Upper lobe of right lung (tissue), 1 donor: ENCODE results near the gene SOX30. TPM values are rescaled to one million over a fixed set of nuclear protein-coding genes. Genes with fewer than 3 reads are reported as not detected.

Experiments
- ATAC-seq: fragments of 200-7000 bp; cut with Tn5 transposase; one replicate; pipeline ENCODE4 v1.9.1; 2020; ENCODE audit warnings: mild to moderate bottlenecking, moderate library complexity
- DNase-seq: peaks from one replicate; pipeline ENCODE4 v3.0.0-alpha.2; 2020
- H3K27ac ChIP-seq: fragments of 200-600 bp; one replicate; pipeline ENCODE4 v1.8.0; 2022
- H3K27me3 ChIP-seq: fragments of 200-600 bp; one replicate; pipeline ENCODE4 v1.8.0; 2022; ENCODE audit warnings: mild to moderate bottlenecking
- H3K36me3 ChIP-seq: fragments of 200-600 bp; one replicate; pipeline ENCODE4 v1.8.0; 2022
- H3K4me1 ChIP-seq: fragments of 200-600 bp; one replicate; pipeline ENCODE4 v1.8.0; 2022
- H3K4me3 ChIP-seq: fragments of 200-600 bp; one replicate; pipeline ENCODE4 v1.8.0; 2022; ENCODE audit warnings: mild to moderate bottlenecking
- H3K9me3 ChIP-seq: fragments of 200-600 bp; one replicate; pipeline ENCODE4 v1.8.0; 2022
- intact Hi-C: fragments of 100-400 bp; cut with DNase I; formaldehyde crosslinking; loops from one replicate; pipeline ENCODE4 v1.11.0; 2022
- total RNA-seq: library from RNA; stranded (reverse); fragmentation: NEBNext Ultra II Directional; extraction: Animal tissue kit (Norgen Biotek cat#: 25700); gene quantifications from one replicate; pipeline ENCODE4 v1.2.1, GENCODE V29; 2021
- TF ChIP-seq, protein P1 (sequence below): fragments of 200-600 bp; IDR thresholded peaks from one replicate; pipeline ENCODE4 v1.8.0; 2022; ENCODE audit warnings: antibody characterized with exemption
- donor health status: DM: no; HTN: yes; CAD: no; lungs with severe emphysema.

The SOX30 gene
- total RNA-seq, 1 donor from 2014 or later, result 0.12 TPM

DNA sequence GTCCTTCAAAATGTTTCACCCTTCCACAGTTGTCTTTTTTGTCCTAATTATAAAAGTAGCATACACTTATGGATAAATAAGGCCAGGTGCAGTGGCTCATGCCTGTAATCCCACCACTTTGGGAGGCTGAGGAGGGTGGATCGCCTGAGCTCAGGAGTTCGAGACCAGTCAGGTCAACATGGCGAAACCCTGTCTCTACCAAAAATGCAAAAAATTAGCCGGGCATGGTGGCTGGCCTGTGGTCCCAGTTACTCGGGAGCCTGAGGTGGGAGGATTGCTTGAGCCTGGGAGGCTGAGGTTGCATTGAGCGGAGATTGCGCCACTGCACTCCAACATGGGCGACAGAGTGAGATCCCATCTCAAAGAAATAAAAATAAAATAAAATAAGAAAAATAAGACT is 20.7 kb upstream of the SOX30 start:
- Histone ChIP-seq H3K9me3 (no peaks in the 10 kb centered on the region), H3K27me3 (peaks cover 11% of the 10 kb centered on the region), H3K27ac (no peak overlapping the region), H3K36me3 (no peaks in the 10 kb centered on the region), H3K4me3 (no peak overlapping the region), H3K4me1 (peaks cover 8% of the 10 kb centered on the region)
- DNase-seq (no peak), ATAC-seq (no peak)
- intact Hi-C loops, result no loop called here
- TF ChIP-seq, protein P1, sequence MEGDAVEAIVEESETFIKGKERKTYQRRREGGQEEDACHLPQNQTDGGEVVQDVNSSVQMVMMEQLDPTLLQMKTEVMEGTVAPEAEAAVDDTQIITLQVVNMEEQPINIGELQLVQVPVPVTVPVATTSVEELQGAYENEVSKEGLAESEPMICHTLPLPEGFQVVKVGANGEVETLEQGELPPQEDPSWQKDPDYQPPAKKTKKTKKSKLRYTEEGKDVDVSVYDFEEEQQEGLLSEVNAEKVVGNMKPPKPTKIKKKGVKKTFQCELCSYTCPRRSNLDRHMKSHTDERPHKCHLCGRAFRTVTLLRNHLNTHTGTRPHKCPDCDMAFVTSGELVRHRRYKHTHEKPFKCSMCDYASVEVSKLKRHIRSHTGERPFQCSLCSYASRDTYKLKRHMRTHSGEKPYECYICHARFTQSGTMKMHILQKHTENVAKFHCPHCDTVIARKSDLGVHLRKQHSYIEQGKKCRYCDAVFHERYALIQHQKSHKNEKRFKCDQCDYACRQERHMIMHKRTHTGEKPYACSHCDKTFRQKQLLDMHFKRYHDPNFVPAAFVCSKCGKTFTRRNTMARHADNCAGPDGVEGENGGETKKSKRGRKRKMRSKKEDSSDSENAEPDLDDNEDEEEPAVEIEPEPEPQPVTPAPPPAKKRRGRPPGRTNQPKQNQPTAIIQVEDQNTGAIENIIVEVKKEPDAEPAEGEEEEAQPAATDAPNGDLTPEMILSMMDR, result no peak

DNA sequence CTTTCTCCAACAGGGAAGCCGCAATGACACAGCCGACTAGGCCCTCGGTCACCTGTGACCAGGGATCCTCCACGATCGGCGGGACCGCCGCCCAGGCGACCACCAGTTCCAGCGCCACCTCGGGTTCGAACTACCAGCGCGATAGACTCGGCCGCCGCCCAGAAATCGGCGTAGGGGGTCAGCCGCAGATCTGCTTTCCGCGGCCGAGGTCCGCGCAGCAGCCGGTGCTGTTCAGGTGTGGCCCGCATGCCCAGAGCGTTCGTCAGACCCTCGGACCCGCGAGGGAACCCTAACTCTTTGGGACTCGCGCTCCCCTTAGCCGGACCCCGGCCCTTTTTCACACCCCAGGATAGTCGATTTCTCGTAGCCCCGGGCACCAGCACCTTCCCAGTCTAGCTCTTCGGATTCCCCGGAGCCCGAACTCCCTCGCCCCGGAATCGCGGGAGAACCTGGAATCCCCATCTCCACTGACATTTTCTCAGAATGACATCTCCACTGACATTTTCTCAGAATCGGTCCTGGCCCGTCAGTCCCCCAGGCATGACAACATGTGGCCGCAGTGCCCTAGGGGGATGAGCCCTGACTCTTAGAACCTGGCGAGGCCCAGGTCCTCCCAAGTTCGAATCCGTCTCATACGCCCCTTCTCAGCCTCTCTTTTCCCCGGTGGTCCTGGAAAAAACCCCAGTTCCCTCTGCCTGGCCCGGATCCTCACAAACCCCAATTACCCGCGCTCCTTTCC is 19.5 kb upstream of the SOX30 start:
- intact Hi-C loops, result no loop called here
- TF ChIP-seq, protein P1, result no peak
- peaks cover 11% of the 10 kb centered on the region for H3K27me3 ChIP-seq
- H3K4me1 ChIP-seq, result peaks cover 8% of the 10 kb centered on the region
- no peak overlapping the region for H3K27ac ChIP-seq
- no peaks in the 10 kb centered on the region for H3K36me3 ChIP-seq
- DNase-seq (no peak), ATAC-seq (no peak)
- peak overlapping the region; percentile 47 for H3K4me3 ChIP-seq
- H3K9me3 ChIP-seq, result no peaks in the 10 kb centered on the region

GRCh38 chr5:157670662-157671591 is 18.7 kb upstream of the SOX30 start, which contains the start of gene C5orf52:
Gene C5orf52, plus strand, starts transcription at chr5:157671533. Its CDS starts 82 bp downstream, at chr5:157671615.
- Histone ChIP-seq H3K27me3 (peaks cover 11% of the 10 kb centered on the region), H3K9me3 (no peaks in the 10 kb centered on the region), H3K4me1 (peaks cover 8% of the 10 kb centered on the region), H3K4me3 (peak within 1 kb of the TSS; percentile 47), H3K27ac (no peak within 1 kb of the TSS), H3K36me3 (no peaks in the 10 kb centered on the region)
- intact Hi-C loops, result no loop called here
- TF ChIP-seq, protein P1, result no peak
- peak; percentile 53 for ATAC-seq
- DNase-seq, result no peak

- Histone ChIP-seq H3K4me3 (no peak overlapping the region), H3K27me3 (peaks cover 11% of the 10 kb centered on the region), H3K4me1 (peaks cover 8% of the 10 kb centered on the region), H3K36me3 (no peaks in the 10 kb centered on the region), H3K27ac (no peak overlapping the region), H3K9me3 (no peaks in the 10 kb centered on the region)
- TF ChIP-seq, protein P1, result no peak
- DNase-seq, result no peak
- ATAC-seq, result no peak
- intact Hi-C loops, result no loop called here
Measured at GRCh38 chr5:157669701-157670097, 17.5 kb upstream of the SOX30 start.

DNA sequence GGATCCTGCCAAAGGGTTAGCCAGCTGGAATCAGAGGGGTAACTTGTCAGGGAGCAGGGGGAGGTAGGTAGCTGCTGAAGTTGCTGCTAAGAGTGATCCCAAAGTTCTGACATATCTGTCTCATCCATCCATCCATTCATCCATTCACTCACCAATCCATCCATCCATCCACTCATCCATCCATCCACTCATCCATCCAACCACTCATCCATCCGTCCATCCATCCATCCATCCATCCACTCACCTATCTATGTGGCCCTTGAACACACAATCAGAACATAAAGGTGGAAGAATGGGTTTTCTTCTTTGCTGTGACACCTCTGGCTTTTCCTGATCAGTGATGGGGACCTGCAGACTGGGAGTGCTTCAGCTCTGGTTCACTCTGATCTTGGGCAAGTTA is 16.1 kb upstream of the SOX30 start:
- Histone ChIP-seq H3K27me3 (peaks cover 11% of the 10 kb centered on the region), H3K4me3 (no peak overlapping the region), H3K27ac (no peak overlapping the region), H3K36me3 (no peaks in the 10 kb centered on the region), H3K4me1 (peaks cover 8% of the 10 kb centered on the region), H3K9me3 (no peaks in the 10 kb centered on the region)
- intact Hi-C loops, result no loop called here
- ATAC-seq, result no peak
- TF ChIP-seq, protein P1, result no peak
- DNase-seq, result no peak
